ENCODE measurements around the gene NAALADL2.

GRCh38 chr3:175826759-175827158, 967.6 kb downstream of the NAALADL2 start:
- TF ChIP-seq JUNB (CRISPR knock-in tag; conservative IDR thresholded peaks at IDR 0.05) (no peak), TAF1 (IDR thresholded peaks at IDR 0.05; ENCODE audit: control insufficient read depth, extremely low read depth, insufficient read depth, low read length, severe bottlenecking) (no peak), RNF2 (IDR thresholded peaks at IDR 0.05) (no peak), KLF13 (tag; IDR thresholded peaks at IDR 0.05; ENCODE audit: borderline replicate concordance, low read depth) (no peak), FOXA3 (CRISPR knock-in tag; conservative IDR thresholded peaks at IDR 0.05 in 1 of 2, IDR thresholded peaks at IDR 0.05 in 1 of 2) (no peak), SMC3 (conservative IDR thresholded peaks at IDR 0.05; ENCODE audit: insufficient read depth, low read depth, low read length) (no peak), ZNF143 (CRISPR knock-in tag; IDR thresholded peaks at IDR 0.05) (no peak), GABPA (tag; conservative IDR thresholded peaks at IDR 0.05; ENCODE audit: low read depth) (no peak)
- TF ChIP-seq, protein P1, sequence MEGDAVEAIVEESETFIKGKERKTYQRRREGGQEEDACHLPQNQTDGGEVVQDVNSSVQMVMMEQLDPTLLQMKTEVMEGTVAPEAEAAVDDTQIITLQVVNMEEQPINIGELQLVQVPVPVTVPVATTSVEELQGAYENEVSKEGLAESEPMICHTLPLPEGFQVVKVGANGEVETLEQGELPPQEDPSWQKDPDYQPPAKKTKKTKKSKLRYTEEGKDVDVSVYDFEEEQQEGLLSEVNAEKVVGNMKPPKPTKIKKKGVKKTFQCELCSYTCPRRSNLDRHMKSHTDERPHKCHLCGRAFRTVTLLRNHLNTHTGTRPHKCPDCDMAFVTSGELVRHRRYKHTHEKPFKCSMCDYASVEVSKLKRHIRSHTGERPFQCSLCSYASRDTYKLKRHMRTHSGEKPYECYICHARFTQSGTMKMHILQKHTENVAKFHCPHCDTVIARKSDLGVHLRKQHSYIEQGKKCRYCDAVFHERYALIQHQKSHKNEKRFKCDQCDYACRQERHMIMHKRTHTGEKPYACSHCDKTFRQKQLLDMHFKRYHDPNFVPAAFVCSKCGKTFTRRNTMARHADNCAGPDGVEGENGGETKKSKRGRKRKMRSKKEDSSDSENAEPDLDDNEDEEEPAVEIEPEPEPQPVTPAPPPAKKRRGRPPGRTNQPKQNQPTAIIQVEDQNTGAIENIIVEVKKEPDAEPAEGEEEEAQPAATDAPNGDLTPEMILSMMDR (IDR thresholded peaks at IDR 0.05 in 2 of 3, conservative IDR thresholded peaks at IDR 0.05 in 1 of 3; ENCODE audit: insufficient read depth in 2 of 3, low read depth in 1 of 3, low read length in 3 of 3) = no peak
